Muscle layer of duodenum (tissue), 2 donors: ENCODE results near the gene ZBTB37.
"Not testable (repeated sequence)": the region's sequence is repeated elsewhere in the genome, so short reads cannot be mapped to it uniquely, and the experiment has no call there.

Experiments used
- H3K27ac ChIP-seq: one replicate; pipeline ENCODE4 v1.7.0; 2013; ENCODE audit warnings: mild to moderate bottlenecking, low read length
- H3K27me3 ChIP-seq: one replicate; pipeline ENCODE4 v1.7.0; 2013; ENCODE audit warnings: low read depth, mild to moderate bottlenecking, control low read depth, low read length
- H3K36me3 ChIP-seq, 2 donors: one replicate each; pipeline ENCODE4 v1.7.0; 2013; ENCODE audit warnings: low read length in 2 of 2, control low read depth in 1 of 2, mild to moderate bottlenecking in 1 of 2; ENCODE audit not compliant: insufficient read depth in 2 of 2, control insufficient read depth in 1 of 2
- H3K4me1 ChIP-seq, 2 donors: one replicate each; pipeline ENCODE4 v1.7.0; 2013; ENCODE audit warnings: low read length in 2 of 2, mild to moderate bottlenecking in 2 of 2, control low read depth in 1 of 2, moderate library complexity in 1 of 2; ENCODE audit not compliant: insufficient read depth in 2 of 2, control insufficient read depth in 1 of 2
- H3K4me3 ChIP-seq, 2 donors: one replicate each; pipeline ENCODE4 v1.7.0; 2013; ENCODE audit warnings: low read length in 2 of 2, low read depth in 1 of 2, mild to moderate bottlenecking in 1 of 2
- H3K9me3 ChIP-seq, 2 donors: one replicate each; pipeline ENCODE4 v1.7.0; 2013; ENCODE audit warnings: low read length in 2 of 2, control low read depth in 1 of 2, mild to moderate bottlenecking in 1 of 2; ENCODE audit not compliant: control insufficient read depth in 1 of 2
- donor health status: healthy.

Gene ZBTB37

DNA sequence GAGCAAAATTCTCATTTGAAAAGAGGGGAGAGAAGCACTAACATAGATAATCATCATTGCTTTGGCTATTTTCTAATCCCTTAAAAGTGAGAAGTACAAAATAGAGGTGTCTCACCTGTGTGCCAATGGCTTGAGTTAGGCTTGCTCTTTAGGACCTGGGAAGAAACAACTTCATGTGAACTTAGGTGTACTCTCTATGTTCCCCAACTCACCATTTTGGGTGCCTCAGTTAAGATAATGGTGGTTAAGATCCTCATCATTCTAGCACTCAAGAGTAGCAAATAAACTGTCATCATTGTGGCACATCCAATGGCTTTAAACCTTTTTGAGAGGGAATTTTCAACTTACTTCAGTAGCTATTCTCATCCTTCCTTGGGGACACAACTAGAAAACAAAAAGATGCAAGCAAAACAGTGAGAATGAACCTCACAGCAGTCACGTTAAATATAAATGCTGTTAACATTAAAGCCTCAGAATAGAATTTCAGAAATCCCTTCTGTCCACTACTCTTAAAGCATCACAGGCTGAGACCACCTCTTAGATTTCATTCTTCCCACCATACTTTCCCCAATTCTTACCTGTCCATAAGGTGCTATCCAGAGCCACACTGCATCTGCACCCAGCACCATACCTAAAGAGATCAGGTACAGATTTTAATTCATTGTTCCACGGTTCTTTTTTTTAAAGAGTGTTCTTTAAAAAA lies 1.6 kb upstream of the ZBTB37 start:
- no peaks in the 10 kb centered on the region for H3K27me3 ChIP-seq
- peaks cover 14 to 19% of the 10 kb centered on the region in 2 donors for H3K4me1 ChIP-seq
- H3K4me3 ChIP-seq = peak overlapping the region; percentile 84 to 96
- no peaks in the 10 kb centered on the region for H3K9me3 ChIP-seq
- peaks cover 37 to 49% of the 10 kb centered on the region in 2 donors for H3K36me3 ChIP-seq
- H3K27ac ChIP-seq = peak overlapping the region; percentile 98

DNA sequence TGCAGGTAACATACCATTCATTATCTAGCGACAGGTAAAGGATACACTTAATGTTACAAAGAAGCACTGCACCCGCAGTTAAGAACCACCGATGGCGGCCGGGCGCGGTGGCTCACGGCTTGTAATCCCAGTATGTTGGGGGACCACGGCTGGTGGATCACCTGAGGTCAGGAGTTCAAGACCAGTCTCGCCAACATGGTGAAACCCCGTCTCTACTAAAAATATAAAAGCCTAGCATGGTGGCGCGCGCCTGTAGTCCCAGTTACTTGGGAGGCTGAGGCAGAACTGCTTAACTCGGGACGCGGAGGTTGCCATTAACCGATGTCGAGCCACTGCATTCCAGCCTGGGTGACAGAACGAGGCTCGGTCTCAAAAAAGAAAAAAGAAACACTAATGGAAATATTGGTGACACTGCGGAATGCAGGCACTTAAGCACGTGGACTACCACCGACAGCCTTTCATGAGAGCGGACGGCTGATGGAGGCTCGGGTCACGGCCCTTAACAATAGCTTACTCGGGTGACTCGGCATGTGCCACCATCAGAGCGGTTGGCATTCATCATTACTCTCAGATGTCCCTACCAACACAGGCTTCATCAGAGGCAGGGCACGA lies 933 bp upstream of the ZBTB37 start:
- H3K27ac ChIP-seq = peak overlapping the region; percentile 98
- peak overlapping the region; percentile 84 to 96 for H3K4me3 ChIP-seq
- peaks cover 32 to 49% of the 10 kb centered on the region in 2 donors for H3K36me3 ChIP-seq
- peaks cover 14 to 19% of the 10 kb centered on the region in 2 donors for H3K4me1 ChIP-seq
- no peaks in the 10 kb centered on the region for H3K9me3 ChIP-seq
- H3K27me3 ChIP-seq = no peaks in the 10 kb centered on the region

DNA sequence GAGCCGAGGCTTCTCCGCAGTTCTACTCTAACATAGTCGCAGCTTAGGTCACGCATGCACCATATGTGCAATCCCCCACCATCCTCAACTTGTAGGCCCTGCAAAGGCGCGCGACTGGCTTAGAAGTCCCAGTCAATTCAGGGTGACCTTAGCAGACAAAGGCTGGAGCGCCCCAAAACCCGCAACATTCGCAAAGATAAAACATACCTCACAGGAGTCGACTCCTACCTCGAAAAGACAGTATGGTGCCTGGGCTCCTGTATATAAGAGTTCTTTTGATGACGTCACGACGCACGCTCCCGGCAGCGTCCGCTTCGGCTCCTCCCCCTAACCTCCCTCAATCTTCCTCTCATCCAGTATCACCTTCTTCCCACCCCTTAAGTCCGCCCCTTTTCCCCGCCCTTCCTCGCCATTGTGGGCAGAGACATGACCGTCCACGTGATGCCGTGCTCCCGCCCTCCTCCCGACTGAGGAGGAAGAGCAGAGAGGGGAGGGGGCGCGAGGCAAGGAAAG lies 371 bp upstream of the ZBTB37 start, which contains the start of gene GAS5:
GAS5 (minus strand) TSS at position 237 of the 513 bp plus-strand sequence.
- Histone ChIP-seq H3K9me3 (no peaks in the 10 kb centered on the region), H3K36me3 (peaks cover 32 to 44% of the 10 kb centered on the region in 2 donors), H3K27ac (peak within 1 kb of the TSS; percentile 98), H3K4me1 (peaks cover 14 to 19% of the 10 kb centered on the region in 2 donors), H3K4me3 (peak within 1 kb of the TSS; percentile 84 to 96), H3K27me3 (no peaks in the 10 kb centered on the region)

DNA sequence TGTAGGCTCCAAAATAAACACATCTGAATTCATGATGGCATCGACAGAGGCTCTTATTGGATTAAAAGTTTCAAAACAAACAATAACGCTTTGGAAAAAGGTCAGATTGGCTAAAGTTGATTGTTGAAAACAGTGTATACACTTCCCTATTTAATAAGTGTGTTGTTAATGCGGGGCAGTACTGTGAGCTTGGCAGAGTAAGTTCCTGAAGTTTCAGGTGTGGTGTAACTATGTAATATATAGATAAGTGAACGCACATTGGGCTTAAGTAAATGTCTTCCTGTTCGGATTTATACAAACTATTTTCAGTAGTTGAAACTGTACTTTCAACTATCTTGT lies 810 bp downstream of the ZBTB37 start:
- Histone ChIP-seq H3K36me3 (peaks cover 26 to 32% of the 10 kb centered on the region in 2 donors), H3K4me3 (peak overlapping the region; percentile 84 to 96), H3K9me3 (no peaks in the 10 kb centered on the region), H3K27me3 (no peaks in the 10 kb centered on the region), H3K27ac (peak overlapping the region; percentile 98), H3K4me1 (peaks cover 14 to 19% of the 10 kb centered on the region in 2 donors)

DNA sequence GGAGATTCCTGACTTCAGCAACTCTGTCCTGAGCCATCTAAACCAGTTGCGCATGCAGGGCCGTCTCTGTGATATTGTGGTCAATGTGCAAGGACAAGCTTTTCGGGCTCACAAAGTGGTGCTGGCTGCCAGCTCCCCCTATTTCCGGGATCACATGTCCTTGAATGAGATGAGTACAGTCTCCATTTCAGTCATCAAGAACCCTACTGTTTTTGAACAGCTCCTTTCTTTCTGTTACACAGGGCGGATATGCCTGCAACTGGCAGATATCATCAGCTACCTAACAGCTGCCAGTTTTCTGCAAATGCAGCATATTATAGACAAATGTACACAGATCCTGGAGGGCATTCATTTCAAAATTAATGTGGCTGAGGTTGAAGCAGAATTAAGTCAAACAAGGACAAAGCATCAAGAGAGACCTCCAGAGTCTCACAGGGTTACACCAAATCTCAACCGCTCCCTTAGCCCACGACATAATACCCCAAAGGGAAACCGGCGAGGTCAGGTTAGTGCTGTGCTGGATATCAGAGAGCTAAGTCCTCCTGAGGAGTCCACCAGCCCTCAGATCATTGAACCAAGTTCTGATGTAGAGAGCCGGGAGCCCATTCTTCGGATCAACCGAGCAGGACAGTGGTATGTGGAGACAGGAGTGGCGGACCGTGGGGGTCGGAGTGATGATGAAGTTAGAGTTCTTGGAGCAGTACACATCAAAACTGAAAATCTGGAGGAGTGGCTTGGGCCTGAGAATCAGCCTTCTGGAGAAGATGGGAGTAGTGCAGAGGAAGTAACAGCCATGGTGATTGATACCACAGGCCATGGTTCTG lies 2.3 kb downstream of the ZBTB37 start:
- peaks cover 11 to 15% of the 10 kb centered on the region in 2 donors for H3K4me1 ChIP-seq
- H3K9me3 ChIP-seq = no peaks in the 10 kb centered on the region

DNA sequence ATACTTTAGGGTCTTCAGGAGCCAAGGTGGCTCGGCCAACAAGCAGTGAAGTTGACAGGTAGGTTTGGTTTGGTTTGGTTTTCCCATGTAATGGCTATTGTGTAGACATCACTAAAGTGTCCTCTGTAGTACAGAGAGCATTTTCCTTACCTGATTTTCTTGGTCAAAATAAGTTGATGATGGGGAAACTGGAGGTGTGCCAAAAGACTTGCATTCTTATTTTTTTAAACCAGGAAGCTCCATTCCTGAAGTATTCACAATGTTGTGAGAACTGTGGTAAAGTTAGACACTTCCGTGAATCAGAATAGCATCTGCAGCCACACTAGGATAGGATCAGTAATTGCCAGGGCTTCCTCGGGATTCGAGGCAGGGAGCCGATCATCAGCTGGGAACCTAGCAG lies 2.9 kb downstream of the ZBTB37 start:
- no peaks in the 10 kb centered on the region for H3K27me3 ChIP-seq
- no peaks in the 10 kb centered on the region for H3K9me3 ChIP-seq
- H3K27ac ChIP-seq = no peak overlapping the region
- H3K4me3 ChIP-seq = no peak overlapping the region
- peaks cover 9% of the 10 kb centered on the region in 2 donors for H3K4me1 ChIP-seq
- peaks cover 11 to 16% of the 10 kb centered on the region in 2 donors for H3K36me3 ChIP-seq

More for the DNA sequence above, 2.3 kb downstream of the ZBTB37 start:
- no peaks in the 10 kb centered on the region for H3K27me3 ChIP-seq
- H3K4me3 ChIP-seq = no peak overlapping the region
- peak overlapping the region; percentile 98 for H3K27ac ChIP-seq
- H3K36me3 ChIP-seq = peaks cover 18% of the 10 kb centered on the region in 2 donors

DNA sequence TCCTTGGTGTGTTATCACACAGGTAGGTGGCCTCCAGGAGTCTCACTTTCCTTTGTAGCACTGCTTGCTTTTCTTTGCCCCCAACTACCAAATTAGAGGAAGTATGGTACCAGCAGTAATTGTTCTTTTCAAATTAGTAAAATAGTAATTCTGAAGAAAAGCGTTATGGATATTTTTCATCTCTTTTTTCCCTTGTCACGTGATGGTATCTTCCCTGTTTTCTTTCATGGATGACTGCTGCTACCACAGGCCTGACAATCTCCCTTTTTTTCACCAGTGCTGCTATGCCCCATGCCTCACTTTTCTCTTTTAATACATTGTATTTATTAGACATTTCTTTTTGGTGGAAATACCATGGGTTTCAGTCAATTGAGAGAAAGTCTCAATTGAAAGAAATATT lies 3.3 kb downstream of the ZBTB37 start:
- no peaks in the 10 kb centered on the region for H3K9me3 ChIP-seq
- peaks cover 11 to 16% of the 10 kb centered on the region in 2 donors for H3K36me3 ChIP-seq
- no peaks in the 10 kb centered on the region for H3K27me3 ChIP-seq
- H3K27ac ChIP-seq = no peak overlapping the region
- no peak overlapping the region for H3K4me3 ChIP-seq
- H3K4me1 ChIP-seq = peaks cover 5% of the 10 kb centered on the region in 2 donors

DNA sequence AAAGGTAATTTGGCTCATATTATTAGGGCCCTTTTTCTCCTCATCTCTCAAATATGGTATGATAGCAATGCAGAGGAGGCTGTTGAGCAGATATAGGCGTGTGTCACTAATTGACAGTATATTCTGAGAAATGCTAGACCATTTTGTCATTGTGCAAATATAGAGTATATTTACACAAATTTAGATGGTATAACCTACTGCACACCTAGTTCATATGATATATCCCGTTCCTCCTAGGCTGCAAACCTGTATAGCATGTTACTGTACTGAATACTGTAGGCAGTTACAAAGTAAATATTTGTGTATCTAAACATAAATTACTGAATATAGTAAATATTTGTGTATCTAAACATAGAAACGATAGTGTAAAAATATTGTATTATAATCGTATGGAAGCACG lies 8.6 kb downstream of the ZBTB37 start:
- Histone ChIP-seq H3K27me3 (no peaks in the 10 kb centered on the region), H3K36me3 (peaks cover 17 to 20% of the 10 kb centered on the region in 2 donors), H3K9me3 (no peaks in the 10 kb centered on the region), H3K4me3 (no peak overlapping the region), H3K4me1 (no peaks in the 10 kb centered on the region), H3K27ac (no peak overlapping the region)

DNA sequence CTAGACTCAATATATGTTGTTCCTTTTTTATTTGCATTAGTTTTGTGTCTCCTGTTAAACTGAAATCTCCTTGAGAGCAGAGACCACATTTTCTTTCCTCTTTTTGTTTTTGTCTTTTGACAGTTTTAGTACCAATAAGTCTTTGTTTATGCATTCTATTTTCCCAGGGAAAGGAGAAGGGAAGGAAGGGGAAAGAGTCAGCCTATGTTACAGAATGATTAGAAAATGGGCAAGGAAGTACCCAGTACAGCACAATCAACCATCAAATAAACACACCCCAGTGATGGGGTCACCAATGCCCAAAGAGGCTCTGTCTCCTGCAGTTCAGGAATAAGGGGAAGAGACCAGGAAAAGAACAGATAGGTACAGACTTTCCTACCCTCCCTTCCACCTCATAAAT lies 10.1 kb downstream of the ZBTB37 start:
- H3K27me3 ChIP-seq = no peaks in the 10 kb centered on the region
- no peaks in the 10 kb centered on the region for H3K4me1 ChIP-seq
- no peak overlapping the region for H3K4me3 ChIP-seq
- H3K36me3 ChIP-seq = peaks cover 17 to 20% of the 10 kb centered on the region in 2 donors
- no peak overlapping the region for H3K27ac ChIP-seq
- H3K9me3 ChIP-seq = no peaks in the 10 kb centered on the region

DNA sequence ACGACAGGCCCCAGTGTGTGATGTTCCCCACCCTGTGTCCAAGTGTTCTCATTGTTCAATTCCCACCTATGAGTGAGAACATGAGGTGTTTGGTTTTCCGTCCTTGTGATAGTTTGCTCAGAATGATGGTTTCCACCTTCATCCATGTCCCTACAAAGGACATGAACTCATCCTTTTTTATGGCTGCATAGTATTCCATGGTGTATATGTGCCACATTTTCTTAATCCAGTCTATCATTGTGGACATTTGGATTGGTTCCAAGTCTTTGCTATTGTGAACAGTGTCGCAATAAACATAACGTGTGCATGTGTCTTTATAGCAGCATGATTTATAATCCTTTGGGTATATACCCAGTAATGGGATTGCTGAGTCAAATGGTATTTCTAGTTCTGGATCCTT lies 12.9 kb downstream of the ZBTB37 start:
- not testable (repeated sequence) for H3K27me3 ChIP-seq

DNA sequence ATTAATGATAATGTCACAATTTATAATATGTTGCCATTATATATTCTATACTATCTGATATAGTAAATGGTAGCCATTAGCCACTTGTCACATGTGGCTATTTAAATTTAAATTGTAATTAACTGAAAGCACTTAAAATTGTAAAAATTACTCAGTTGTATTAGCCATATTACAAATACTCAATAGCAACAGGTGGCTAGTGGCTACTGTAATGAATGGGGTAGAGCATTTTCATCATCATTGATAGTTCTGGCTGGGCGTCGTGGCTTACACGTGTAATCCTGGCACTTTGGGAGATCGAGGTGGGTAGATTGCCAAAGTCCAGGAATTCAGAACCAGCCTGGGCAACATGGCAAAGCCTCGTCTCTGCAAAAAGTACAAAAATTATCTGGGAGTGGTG lies 16.5 kb downstream of the ZBTB37 start:
- Histone ChIP-seq H3K4me1 (no peaks in the 10 kb centered on the region), H3K36me3 (peaks cover 21 to 26% of the 10 kb centered on the region in 2 donors), H3K27ac (no peak overlapping the region), H3K9me3 (no peaks in the 10 kb centered on the region), H3K27me3 (no peaks in the 10 kb centered on the region), H3K4me3 (no peak overlapping the region)

More for the DNA sequence above, 12.9 kb downstream of the ZBTB37 start:
- H3K9me3 ChIP-seq, H3K4me1 ChIP-seq, H3K27ac ChIP-seq, H3K4me3 ChIP-seq: not testable (repeated sequence)
- peaks cover 17 to 20% of the 10 kb centered on the region in 2 donors for H3K36me3 ChIP-seq
